Stimulated activated CD8-positive, alpha-beta memory T cell treated with anti-CD3 and anti-CD28 coated beads, Interleukin-15, amount 100 ng/mL, for 24 hours (primary cell): ENCODE results near the gene DACT3.

Source experiments
- DNase-seq: peaks from one replicate; pipeline ENCODE4 v3.0.0-alpha.2; 2020; ENCODE audit warnings: low read depth

DACT3 gene, protein sequence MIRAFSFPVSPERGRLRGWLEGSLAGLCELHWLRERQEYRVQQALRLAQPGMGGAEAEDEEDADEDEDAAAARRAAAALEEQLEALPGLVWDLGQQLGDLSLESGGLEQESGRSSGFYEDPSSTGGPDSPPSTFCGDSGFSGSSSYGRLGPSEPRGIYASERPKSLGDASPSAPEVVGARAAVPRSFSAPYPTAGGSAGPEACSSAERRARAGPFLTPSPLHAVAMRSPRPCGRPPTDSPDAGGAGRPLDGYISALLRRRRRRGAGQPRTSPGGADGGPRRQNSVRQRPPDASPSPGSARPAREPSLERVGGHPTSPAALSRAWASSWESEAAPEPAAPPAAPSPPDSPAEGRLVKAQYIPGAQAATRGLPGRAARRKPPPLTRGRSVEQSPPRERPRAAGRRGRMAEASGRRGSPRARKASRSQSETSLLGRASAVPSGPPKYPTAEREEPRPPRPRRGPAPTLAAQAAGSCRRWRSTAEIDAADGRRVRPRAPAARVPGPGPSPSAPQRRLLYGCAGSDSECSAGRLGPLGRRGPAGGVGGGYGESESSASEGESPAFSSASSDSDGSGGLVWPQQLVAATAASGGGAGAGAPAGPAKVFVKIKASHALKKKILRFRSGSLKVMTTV

DNA sequence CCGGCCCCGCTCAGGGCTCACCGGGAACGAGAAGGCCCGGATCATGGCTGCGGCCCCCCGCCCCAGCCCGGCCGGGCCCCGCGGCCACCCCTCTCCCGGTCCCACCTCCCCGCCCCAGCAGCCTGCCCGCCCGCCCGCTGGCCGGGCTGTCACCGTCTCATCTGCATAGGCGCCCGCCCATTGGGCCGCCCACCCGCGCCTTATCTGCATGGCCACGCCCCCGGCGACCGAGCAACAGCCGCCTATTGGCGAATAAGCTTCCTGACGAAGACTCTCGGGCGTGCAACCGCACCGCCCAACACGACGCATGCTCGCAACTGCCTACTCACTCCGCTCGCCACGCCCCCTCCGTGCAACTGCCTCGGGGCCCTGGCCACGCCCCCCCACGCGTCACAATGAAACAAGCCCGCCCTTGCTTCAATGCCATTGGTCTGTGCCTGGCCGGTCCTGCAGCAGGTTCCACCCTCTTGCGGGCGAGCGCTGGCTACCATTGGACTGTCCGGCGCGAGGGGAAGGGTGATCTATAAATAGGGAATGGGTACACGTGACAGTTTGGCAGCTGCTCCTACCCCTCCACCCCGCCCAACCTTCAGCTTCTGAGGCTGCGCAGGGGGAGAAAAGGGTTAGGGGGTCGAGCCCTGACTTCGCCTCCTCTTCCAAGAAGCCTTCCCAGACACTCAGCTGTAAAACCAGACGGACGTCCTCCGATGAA lies at the start of gene DACT3:
TSS of gene DACT3 (minus strand) at position 163 of the 712 bp plus-strand sequence. CDS start at position 45, 118 bp downstream.
- DNase-seq, result peak; percentile 100

- no peak for DNase-seq
Measured at GRCh38 chr19:46710687-46711086, 49.7 kb upstream of the DACT3 start.

- DNase-seq, result peak; percentile 97
Measured at GRCh38 chr19:46704379-46705076, 43.5 kb upstream of the DACT3 start.

DNA sequence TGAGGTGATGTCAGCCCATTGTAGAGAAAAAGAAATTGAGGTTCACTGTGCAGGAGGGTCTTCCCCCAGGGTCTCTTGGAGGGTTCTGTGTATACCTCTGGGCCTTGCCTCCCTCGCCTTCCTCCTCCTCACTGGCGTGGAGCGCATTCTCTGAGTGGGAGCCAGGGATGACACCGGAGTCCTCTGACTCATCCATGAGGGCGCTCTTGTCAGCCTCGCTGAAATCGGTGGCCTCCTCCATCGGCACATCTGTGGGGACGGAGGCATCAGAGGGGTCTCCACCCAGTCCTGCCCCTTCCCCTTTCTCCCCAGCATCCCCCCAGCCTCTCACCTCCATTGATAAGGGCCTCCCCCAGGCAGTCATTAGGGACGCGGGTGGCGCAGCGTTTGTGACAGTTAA lies 39.7 kb upstream of the DACT3 start:
- DNase-seq, result no peak

- DNase-seq, result no peak
Measured at GRCh38 chr19:46698395-46699321, 37.7 kb upstream of the DACT3 start.

- DNase-seq, result no peak
Measured at GRCh38 chr19:46697204-46697960, 36.4 kb upstream of the DACT3 start.

- no peak for DNase-seq
Measured at GRCh38 chr19:46696866-46697203, 35.9 kb upstream of the DACT3 start.

DNA sequence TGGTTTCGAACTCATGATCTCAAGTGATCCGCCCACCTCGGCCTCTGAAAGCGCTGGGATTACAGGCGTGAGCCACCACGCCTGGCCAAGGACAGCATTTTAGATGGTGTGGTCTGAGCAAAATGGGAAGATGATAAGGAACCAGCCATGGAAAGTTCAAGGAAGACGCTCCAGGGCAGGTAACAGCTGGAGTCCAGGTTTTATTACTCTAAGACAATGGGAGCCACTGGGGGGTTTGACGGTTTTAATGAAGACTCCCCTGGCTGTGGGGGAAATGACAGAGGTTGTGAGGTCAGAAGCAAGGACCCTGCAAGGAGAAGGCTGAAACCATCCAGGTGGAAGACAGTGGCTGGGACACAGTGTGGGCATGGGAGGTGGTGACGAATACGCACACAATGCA lies 35.1 kb upstream of the DACT3 start:
- no peak for DNase-seq

DNA sequence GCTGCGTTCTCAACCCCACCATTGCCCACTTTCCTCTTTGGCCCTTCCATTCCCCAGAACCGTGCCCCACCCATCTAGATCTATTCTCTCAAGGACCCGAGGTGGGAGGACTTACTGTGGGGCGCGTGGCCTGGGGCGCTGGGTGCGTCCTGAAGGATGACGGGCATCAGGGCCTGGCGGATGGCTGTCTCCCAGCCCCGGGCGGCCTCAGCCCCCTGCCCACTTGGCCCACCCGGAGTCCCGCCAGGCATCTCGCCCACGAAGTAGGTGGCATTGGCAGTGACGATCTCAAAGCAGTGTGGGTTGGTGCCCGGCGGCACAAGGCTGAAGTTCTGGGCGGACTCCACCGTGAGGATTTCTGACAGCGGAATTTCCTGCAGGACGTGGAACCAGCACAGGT lies 32.8 kb upstream of the DACT3 start:
- DNase-seq, result no peak

DNA sequence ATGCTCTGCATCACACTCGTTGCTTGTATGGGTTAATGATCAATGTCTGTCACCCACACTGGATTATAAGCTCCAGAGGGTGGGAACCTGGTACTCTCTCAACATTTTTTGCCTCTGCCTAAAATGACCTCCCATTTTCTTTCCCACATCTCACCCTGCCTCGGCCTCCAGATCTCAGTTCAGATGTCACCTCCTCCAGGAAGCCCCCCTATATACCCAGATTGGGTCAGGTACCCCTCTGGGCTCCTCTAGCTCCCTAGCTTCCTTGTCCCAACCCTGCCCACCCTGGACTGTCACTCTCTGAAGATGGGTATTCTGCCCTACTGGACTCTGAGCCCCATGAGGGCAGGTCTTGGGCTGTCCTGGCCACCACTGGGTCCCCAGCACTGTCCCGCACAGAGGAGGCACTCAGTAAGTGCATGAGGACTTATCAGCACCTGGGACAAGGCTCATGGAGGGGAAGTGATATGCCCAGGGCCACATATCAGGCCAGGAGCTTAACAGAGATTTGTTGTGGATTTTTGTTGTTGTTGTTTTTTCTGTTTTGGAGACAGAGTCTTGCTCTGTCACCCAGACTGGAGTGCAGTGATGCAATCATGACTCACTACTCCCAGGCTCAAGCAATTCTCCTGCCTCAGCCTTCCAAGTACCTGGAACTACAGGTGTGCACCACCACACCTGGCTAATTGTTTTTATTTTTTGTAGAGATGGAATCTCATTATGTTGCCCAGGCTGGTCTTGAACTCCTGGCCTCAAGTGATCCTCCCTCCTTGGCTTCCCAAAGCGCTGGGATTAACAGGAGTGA lies 32.1 kb upstream of the DACT3 start:
- DNase-seq, result no peak

- DNase-seq, result no peak
Measured at GRCh38 chr19:46691948-46692347, 31.0 kb upstream of the DACT3 start.

DNA sequence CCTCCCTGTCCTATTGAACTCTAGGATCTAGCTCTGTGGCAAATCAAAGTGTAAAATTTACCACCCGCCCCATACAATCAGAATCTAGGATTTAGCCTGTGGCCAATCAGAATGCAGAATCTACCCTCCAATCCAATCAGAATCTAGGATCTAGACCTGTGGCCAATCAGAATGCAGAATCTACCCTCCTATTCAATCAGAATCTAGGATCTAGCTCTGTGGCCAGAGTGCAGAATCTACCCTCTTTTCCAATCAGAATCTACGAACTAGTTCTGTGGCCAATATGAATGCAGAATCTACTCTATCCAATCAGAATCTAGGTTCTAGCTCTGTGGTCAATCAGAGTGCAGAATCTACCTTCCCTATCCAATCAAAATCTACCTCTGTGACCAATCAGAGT lies 30.1 kb upstream of the DACT3 start:
- no peak for DNase-seq

GRCh38 chr19:46689358-46689757 lies 28.4 kb upstream of the DACT3 start:
- no peak for DNase-seq

DNA sequence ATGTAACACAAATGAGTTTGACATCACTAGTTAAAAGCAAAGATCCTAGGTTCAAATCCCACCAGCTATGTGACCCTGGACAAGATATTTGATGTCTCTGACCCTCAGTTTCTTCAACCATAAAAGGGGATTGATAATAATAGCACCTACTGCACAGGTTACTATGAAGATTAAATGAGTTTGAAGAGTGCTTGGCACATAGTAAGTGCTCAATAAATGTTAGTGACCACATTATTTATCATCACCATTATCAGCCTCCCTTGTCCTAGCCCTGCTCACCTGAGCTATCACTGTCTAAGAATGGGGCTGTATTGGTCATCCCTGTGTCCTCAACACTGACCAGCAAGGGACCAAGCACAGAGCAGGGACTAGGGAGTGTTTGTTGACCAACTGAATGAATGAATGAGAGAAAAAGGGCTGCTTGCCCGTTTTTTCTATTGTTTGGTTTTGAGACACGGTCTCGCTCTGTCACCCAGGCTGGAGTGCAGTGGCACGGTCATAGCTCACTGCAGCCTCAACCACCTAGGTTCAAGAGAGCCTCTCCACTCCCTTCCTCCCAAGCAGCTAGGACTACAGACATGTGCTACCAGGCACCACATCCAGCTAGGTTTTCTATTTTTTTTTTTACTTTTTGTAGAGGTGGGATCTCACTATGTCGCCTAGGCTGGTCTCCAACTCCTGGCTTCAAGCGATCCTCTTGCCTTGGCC lies 26.6 kb upstream of the DACT3 start:
- no peak for DNase-seq

GRCh38 chr19:46685189-46685588 lies 24.2 kb upstream of the DACT3 start:
- DNase-seq, result no peak

DNA sequence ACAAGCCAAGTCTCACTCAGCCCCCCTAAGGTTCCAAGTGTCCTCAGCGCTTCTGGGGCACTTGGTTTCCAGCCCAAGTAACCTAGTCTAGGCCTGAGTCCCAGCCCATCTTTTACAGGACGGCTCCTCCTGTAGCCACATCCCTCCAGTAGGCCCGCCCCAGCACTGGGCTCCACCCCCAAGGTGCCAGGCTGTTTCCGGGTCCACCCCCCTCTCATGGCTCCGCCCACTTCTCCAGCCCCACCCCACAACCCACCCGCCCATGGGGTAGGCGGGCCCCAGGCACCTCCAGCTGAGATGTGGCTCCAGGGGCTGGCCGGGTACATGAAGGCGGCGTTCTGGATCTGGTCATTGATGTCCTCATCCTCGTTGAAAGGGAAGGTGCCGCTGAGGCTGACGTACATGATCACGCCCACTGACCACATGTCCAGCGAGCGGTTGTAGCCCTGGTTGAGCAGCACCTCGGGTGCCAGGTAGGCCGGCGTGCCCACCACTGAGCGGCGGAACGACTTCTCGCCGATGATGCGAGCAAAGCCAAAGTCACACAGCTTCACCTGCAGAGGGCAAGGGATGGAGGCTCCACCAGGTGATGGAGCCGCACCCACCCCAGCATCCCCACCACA lies 17.2 kb upstream of the DACT3 start:
- peak; percentile 39 for DNase-seq

- DNase-seq, result no peak
Measured at GRCh38 chr19:46674416-46675178, 13.6 kb upstream of the DACT3 start.

- DNase-seq, result no peak
Measured at GRCh38 chr19:46670813-46671212, 9.8 kb upstream of the DACT3 start.
